ENCODE measurements around the gene FRG2. TPM values are rescaled to one million over a fixed set of nuclear protein-coding genes. Genes with fewer than 3 reads are reported as not detected.

FRG2 gene
- total RNA-seq, 4 donors from 2014 or later = not detected

GRCh38 chr4:189979196-189980047 is 47.6 kb downstream of the FRG2 start:
- H3K4me3 ChIP-seq = no peak overlapping the region

More at GRCh38 chr4:189979196-189980047, 47.6 kb downstream of the FRG2 start:
- no peak overlapping the region for H3K27ac ChIP-seq (replicated peaks in 1 of 4)
- TF ChIP-seq EP300 (IDR thresholded peaks at IDR 0.05) = no peak
- TF ChIP-seq, protein P1, sequence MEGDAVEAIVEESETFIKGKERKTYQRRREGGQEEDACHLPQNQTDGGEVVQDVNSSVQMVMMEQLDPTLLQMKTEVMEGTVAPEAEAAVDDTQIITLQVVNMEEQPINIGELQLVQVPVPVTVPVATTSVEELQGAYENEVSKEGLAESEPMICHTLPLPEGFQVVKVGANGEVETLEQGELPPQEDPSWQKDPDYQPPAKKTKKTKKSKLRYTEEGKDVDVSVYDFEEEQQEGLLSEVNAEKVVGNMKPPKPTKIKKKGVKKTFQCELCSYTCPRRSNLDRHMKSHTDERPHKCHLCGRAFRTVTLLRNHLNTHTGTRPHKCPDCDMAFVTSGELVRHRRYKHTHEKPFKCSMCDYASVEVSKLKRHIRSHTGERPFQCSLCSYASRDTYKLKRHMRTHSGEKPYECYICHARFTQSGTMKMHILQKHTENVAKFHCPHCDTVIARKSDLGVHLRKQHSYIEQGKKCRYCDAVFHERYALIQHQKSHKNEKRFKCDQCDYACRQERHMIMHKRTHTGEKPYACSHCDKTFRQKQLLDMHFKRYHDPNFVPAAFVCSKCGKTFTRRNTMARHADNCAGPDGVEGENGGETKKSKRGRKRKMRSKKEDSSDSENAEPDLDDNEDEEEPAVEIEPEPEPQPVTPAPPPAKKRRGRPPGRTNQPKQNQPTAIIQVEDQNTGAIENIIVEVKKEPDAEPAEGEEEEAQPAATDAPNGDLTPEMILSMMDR (IDR thresholded peaks at IDR 0.05) = no peak
- TF ChIP-seq POLR2A (IDR thresholded peaks at IDR 0.05; ENCODE audit: low read depth) = no peak
- no peak for TF ChIP-seq POLR2AphosphoS5 (IDR thresholded peaks at IDR 0.05)
- WGBS = 67% methylated on average over 10 of the region's 10 CpGs
- H3K27me3 ChIP-seq = peaks cover 0 to 6% (median 0%) of the 10 kb centered on the region in 4 donors
- DNase-seq (ENCODE audit: extremely low spot score) = no peak
- H3K4me1 ChIP-seq = no peaks in the 10 kb centered on the region
- H3K9me3 ChIP-seq = no peaks in the 10 kb centered on the region
- no peaks in the 10 kb centered on the region for H3K36me3 ChIP-seq
- intact Hi-C loops (cut with DNase I) = no loop called here

Small RNA genes within 50 kb of the gene (small RNA-seq; reads per million reads assigned to genes)
- gene RNA5SP174 (0.17 to 0.42 (median 0.19) reads per million in 3 donors), gene RNA5SP175 (1.7 to 6.9 (median 3.2) reads per million in 3 donors)

Other genes starting within 250 kb of the FRG2 start
- 10 to 100 TPM; 30.7 to 40.0 (median 36.7) TPM for gene FRG1, start 86.4 kb downstream of the FRG2 start, total RNA-seq
- not detected for gene DBET, start 37.2 kb upstream of the FRG2 start, total RNA-seq
- not detected for gene DUX4, start 146.5 kb upstream of the FRG2 start, total RNA-seq

Measured in esophagus muscularis mucosa (tissue), 4 donors.